ENCODE data around the gene IDE. TPM values are rescaled to one million over a fixed set of nuclear protein-coding genes. Genes with fewer than 3 reads are reported as not detected.
A peak's percentile ranks its signal among the peaks of the same experiment; 100 is the strongest.

The IDE gene
- total RNA-seq, 1 experiment from 2014 or later: 66.4 TPM

DNA sequence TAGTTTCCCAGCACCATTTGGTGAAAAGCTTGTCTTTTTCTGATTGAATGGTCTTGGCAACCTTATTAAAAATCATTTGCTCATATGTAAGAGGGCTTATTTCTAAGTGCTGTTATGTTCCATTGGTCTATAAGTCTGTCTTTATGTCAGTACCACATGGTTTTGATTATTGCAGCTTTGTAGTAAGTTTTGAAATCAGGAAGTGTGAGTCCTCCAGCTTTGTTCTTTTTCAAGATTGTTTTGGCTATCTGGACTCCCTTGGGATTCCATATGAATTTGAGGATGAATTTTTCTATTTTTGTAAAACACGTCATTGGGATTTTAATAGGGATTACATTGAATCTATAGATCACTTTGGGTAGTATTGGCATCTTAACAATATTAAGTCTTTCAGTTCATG, 24.4 kb upstream of the IDE start:
- ChIA-PET POLR2A (interaction anchor here (0.6 to 1.4 kb wide), 2 partner anchors 20 to 23 kb away, joined by 3 to 4 read pairs; no protein-coding TSS in a partner anchor), CTCF (interaction anchor here (0.6 to 1.0 kb wide), 2 partner anchors 24 to 46 kb away, joined by 3 read pairs; partner anchors contain the start of gene IDE)
- peak overlapping the region; percentile 63 for H3K27ac Mint-ChIP-seq (ENCODE audit: low read depth, unreplicated experiment)
- H3K4me1 Mint-ChIP-seq (ENCODE audit: insufficient read depth, unreplicated experiment): peaks cover 32% of the 10 kb centered on the region
- no peak for DNase-seq (ENCODE audit: unreplicated experiment)
- no peaks in the 10 kb centered on the region for H3K9me3 Mint-ChIP-seq (ENCODE audit: unreplicated experiment)
- intact Hi-C loops (cut with micrococcal nuclease): loop anchor here (10.0 kb wide), 1 partner anchor 246 kb away; the partner anchor contains the start of gene EXOC6
- TF ChIP-seq CTCF (IDR thresholded peaks at IDR 0.05; ENCODE audit: unreplicated experiment): no peak
- H3K27me3 Mint-ChIP-seq (ENCODE audit: insufficient read depth, unreplicated experiment): no peaks in the 10 kb centered on the region
- no peaks in the 10 kb centered on the region for H3K36me3 Mint-ChIP-seq (ENCODE audit: insufficient read depth, unreplicated experiment)
- no TSS peak for BruUV-seq (replicated peaks)
- no peak overlapping the region for H3K4me3 Mint-ChIP-seq (ENCODE audit: unreplicated experiment)

DNA sequence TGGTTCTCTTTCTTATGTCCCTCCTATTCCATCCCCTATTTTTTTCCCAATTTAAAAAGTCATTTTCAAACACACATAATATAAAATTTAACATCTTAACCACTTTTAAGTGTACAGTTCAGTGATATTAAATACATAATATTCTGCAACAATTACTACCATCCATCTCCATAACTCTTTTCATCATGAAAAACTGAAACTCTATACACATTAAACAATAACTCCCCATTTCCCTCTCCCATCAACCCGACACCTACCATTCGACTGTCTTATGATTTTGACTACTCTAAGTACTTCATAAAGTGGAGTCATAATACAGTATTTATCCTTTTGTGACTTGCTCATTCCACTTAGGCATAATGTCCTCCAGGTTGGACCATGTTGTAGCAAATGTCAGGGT, 21.6 kb upstream of the IDE start:
- CTCF ChIA-PET: no interaction called here
- intact Hi-C loops (cut with micrococcal nuclease): loop anchor here (10.0 kb wide), 1 partner anchor 249 kb away; the partner anchor contains the start of gene EXOC6
- BruUV-seq (replicated peaks): no TSS peak
- POLR2A ChIA-PET: interaction anchor here (0.5 to 7.0 kb wide), 6 partner anchors 8 to 279 kb away, joined by 3 to 157 read pairs (median 12); partner anchors contain the start of gene IDE
- H3K27me3 Mint-ChIP-seq (ENCODE audit: insufficient read depth, unreplicated experiment): no peaks in the 10 kb centered on the region
- no peak for DNase-seq (ENCODE audit: unreplicated experiment)
- peak overlapping the region; percentile 97 for H3K27ac Mint-ChIP-seq (ENCODE audit: low read depth, unreplicated experiment)
- peaks cover 28% of the 10 kb centered on the region for H3K4me1 Mint-ChIP-seq (ENCODE audit: insufficient read depth, unreplicated experiment)
- no peaks in the 10 kb centered on the region for H3K9me3 Mint-ChIP-seq (ENCODE audit: unreplicated experiment)
- no peak for TF ChIP-seq CTCF (IDR thresholded peaks at IDR 0.05; ENCODE audit: unreplicated experiment)
- peaks cover 13% of the 10 kb centered on the region for H3K36me3 Mint-ChIP-seq (ENCODE audit: insufficient read depth, unreplicated experiment)
- peak overlapping the region; percentile 99 for H3K4me3 Mint-ChIP-seq (ENCODE audit: unreplicated experiment)

GRCh38 chr10:92593619-92594588, 20.0 kb upstream of the IDE start:
- H3K4me1 Mint-ChIP-seq (ENCODE audit: insufficient read depth, unreplicated experiment): peaks cover 35% of the 10 kb centered on the region
- POLR2A ChIA-PET: interaction anchor here (0.6 to 7.0 kb wide), 9 partner anchors 9 to 355 kb away, joined by 3 to 157 read pairs (median 4); partner anchors contain the start of gene IDE
- H3K27me3 Mint-ChIP-seq (ENCODE audit: insufficient read depth, unreplicated experiment): no peaks in the 10 kb centered on the region
- H3K27ac Mint-ChIP-seq (ENCODE audit: low read depth, unreplicated experiment): peak overlapping the region; percentile 97
- no TSS peak for BruUV-seq (replicated peaks)
- no peaks in the 10 kb centered on the region for H3K9me3 Mint-ChIP-seq (ENCODE audit: unreplicated experiment)
- CTCF ChIA-PET: interaction anchor here (0.6 to 0.7 kb wide), 2 partner anchors 14 to 15 kb away, joined by 3 to 4 read pairs; no protein-coding TSS in a partner anchor
- no peak for TF ChIP-seq CTCF (IDR thresholded peaks at IDR 0.05; ENCODE audit: unreplicated experiment)
- peak overlapping the region; percentile 99 for H3K4me3 Mint-ChIP-seq (ENCODE audit: unreplicated experiment)
- no peak for DNase-seq (ENCODE audit: unreplicated experiment)
- intact Hi-C loops (cut with micrococcal nuclease): loop anchor here (10.0 kb wide), 1 partner anchor 251 kb away; the partner anchor contains the start of gene EXOC6
- peaks cover 13% of the 10 kb centered on the region for H3K36me3 Mint-ChIP-seq (ENCODE audit: insufficient read depth, unreplicated experiment)

Measured in MCF 10A (cell line).